ENCODE data around the gene HOMER3.
"Not testable (repeated sequence)": the region's sequence is repeated elsewhere in the genome, so short reads cannot be mapped to it uniquely, and the experiment has no call there.

Gene HOMER3

GRCh38 chr19:18952364-18953003 lies 11.5 kb upstream of the HOMER3 start:
- not testable (repeated sequence) for DNase-seq (ENCODE audit: low spot score)

GRCh38 chr19:18951721-18952281 lies 10.8 kb upstream of the HOMER3 start:
- peak; percentile 64 for DNase-seq (ENCODE audit: low spot score)

GRCh38 chr19:18949858-18950257 lies 8.8 kb upstream of the HOMER3 start:
- no peak for DNase-seq (ENCODE audit: low spot score)

- DNase-seq (ENCODE audit: low spot score), result no peak
Observed at GRCh38 chr19:18948976-18949356, 7.9 kb upstream of the HOMER3 start.

- DNase-seq (ENCODE audit: low spot score), result no peak
Observed at GRCh38 chr19:18948075-18948975, 7.3 kb upstream of the HOMER3 start.

GRCh38 chr19:18946918-18947317 lies 5.9 kb upstream of the HOMER3 start:
- no peak for DNase-seq (ENCODE audit: low spot score)

GRCh38 chr19:18946335-18946734 lies 5.3 kb upstream of the HOMER3 start:
- DNase-seq (ENCODE audit: low spot score), result no peak

- no peak for DNase-seq (ENCODE audit: low spot score)
Observed at GRCh38 chr19:18945297-18945696, 4.3 kb upstream of the HOMER3 start.

- no peak for DNase-seq (ENCODE audit: low spot score)
Observed at GRCh38 chr19:18943465-18943864, 2.4 kb upstream of the HOMER3 start.

- DNase-seq (ENCODE audit: low spot score), result no peak
Observed at GRCh38 chr19:18942692-18943091, 1.7 kb upstream of the HOMER3 start.

- DNase-seq (ENCODE audit: low spot score), result no peak
Observed at GRCh38 chr19:18941628-18942354, 774 bp upstream of the HOMER3 start.

- peak; percentile 79 for DNase-seq (ENCODE audit: low spot score)
Observed at GRCh38 chr19:18939922-18940768, 872 bp downstream of the HOMER3 start.

- DNase-seq (ENCODE audit: low spot score), result no peak
Observed at GRCh38 chr19:18939163-18939562, 1.9 kb downstream of the HOMER3 start.

- DNase-seq (ENCODE audit: low spot score), result no peak
Observed at GRCh38 chr19:18933297-18933696, 7.7 kb downstream of the HOMER3 start.

GRCh38 chr19:18932216-18932841 lies 8.7 kb downstream of the HOMER3 start:
- DNase-seq (ENCODE audit: low spot score), result peak; percentile 92

- DNase-seq (ENCODE audit: low spot score), result no peak
Observed at GRCh38 chr19:18931316-18932162, 9.5 kb downstream of the HOMER3 start.

- no peak for DNase-seq (ENCODE audit: low spot score)
Observed at GRCh38 chr19:18929311-18929710, 11.7 kb downstream of the HOMER3 start.

GRCh38 chr19:18928018-18928805 lies 12.8 kb downstream of the HOMER3 start:
- DNase-seq (ENCODE audit: low spot score), result no peak

- DNase-seq (ENCODE audit: low spot score), result no peak
Observed at GRCh38 chr19:18924684-18925213, 16.3 kb downstream of the HOMER3 start.
